Measurements from ENCODE around the gene CXADR.

GRCh38 chr21:17539323-17539722 lies 26.5 kb downstream of the CXADR start:
- TF ChIP-seq CTCF (IDR thresholded peaks at IDR 0.05), result no peak
- no peak for TF ChIP-seq POLR2AphosphoS5 (IDR thresholded peaks at IDR 0.05)

All from sigmoid colon (tissue), 4 donors.